Measurements from ENCODE around the gene NBAS.

- TF ChIP-seq MXI1 (conservative IDR thresholded peaks at IDR 0.05; ENCODE audit: poor library complexity, severe bottlenecking) (no peak), EZH2 (IDR thresholded peaks at IDR 0.05; ENCODE audit: borderline replicate concordance, insufficient read depth, low read length, poor library complexity, severe bottlenecking) (no peak), CTCF (IDR thresholded peaks at IDR 0.05; ENCODE audit: poor library complexity, severe bottlenecking) (no peak), SMC3 (conservative IDR thresholded peaks at IDR 0.05; ENCODE audit: poor library complexity) (no peak), TAF1 (IDR thresholded peaks at IDR 0.05; ENCODE audit: low read depth) (no peak), POLR2AphosphoS5 (IDR thresholded peaks at IDR 0.05) (no peak), EP300 (conservative IDR thresholded peaks at IDR 0.05; ENCODE audit: poor library complexity, severe bottlenecking) (no peak), RAD21 (conservative IDR thresholded peaks at IDR 0.05) (no peak)
- TF ChIP-seq, protein P1, sequence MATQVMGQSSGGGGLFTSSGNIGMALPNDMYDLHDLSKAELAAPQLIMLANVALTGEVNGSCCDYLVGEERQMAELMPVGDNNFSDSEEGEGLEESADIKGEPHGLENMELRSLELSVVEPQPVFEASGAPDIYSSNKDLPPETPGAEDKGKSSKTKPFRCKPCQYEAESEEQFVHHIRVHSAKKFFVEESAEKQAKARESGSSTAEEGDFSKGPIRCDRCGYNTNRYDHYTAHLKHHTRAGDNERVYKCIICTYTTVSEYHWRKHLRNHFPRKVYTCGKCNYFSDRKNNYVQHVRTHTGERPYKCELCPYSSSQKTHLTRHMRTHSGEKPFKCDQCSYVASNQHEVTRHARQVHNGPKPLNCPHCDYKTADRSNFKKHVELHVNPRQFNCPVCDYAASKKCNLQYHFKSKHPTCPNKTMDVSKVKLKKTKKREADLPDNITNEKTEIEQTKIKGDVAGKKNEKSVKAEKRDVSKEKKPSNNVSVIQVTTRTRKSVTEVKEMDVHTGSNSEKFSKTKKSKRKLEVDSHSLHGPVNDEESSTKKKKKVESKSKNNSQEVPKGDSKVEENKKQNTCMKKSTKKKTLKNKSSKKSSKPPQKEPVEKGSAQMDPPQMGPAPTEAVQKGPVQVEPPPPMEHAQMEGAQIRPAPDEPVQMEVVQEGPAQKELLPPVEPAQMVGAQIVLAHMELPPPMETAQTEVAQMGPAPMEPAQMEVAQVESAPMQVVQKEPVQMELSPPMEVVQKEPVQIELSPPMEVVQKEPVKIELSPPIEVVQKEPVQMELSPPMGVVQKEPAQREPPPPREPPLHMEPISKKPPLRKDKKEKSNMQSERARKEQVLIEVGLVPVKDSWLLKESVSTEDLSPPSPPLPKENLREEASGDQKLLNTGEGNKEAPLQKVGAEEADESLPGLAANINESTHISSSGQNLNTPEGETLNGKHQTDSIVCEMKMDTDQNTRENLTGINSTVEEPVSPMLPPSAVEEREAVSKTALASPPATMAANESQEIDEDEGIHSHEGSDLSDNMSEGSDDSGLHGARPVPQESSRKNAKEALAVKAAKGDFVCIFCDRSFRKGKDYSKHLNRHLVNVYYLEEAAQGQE (IDR thresholded peaks at IDR 0.05; ENCODE audit: borderline replicate concordance), result no peak
Measured at GRCh38 chr2:15363142-15363541, 198.0 kb downstream of the NBAS start.

Data from neural cell (in vitro differentiated cells).